ENCODE results near the gene FALEC. TPM values are rescaled to one million over a fixed set of nuclear protein-coding genes. Genes with fewer than 3 reads are reported as not detected.

FALEC gene
- total RNA-seq, 4 donors from 2014 or later = not detected

DNA sequence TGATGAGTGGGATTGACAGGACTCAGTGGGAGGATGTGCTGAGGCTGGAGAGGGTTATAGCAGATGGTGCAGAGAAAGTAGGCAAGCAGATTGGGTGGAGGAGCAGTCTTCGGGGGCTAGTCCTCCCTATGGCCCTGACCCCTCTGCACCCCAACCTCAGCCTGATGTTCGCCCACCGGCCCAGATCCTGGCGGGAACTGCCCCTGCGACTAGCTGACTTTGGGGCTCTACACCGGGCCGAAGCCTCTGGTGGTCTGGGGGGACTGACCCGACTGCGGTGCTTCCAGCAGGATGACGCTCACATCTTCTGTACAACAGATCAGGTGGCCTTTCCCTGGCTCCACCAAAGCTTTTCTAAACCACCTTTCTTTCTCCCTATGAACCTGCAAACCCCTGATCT, 17.2 kb upstream of the FALEC start:
- no peak overlapping the region for H3K4me3 ChIP-seq
- no peaks in the 10 kb centered on the region for H3K27me3 ChIP-seq
- no peak for DNase-seq (ENCODE audit: low spot score in 2 of 2)
- no peaks in the 10 kb centered on the region for H3K4me1 ChIP-seq
- H3K36me3 ChIP-seq = peaks cover 84% of the 10 kb centered on the region
- no peak overlapping the region for H3K27ac ChIP-seq
- no peaks in the 10 kb centered on the region for H3K9me3 ChIP-seq
- TF ChIP-seq, protein P1, sequence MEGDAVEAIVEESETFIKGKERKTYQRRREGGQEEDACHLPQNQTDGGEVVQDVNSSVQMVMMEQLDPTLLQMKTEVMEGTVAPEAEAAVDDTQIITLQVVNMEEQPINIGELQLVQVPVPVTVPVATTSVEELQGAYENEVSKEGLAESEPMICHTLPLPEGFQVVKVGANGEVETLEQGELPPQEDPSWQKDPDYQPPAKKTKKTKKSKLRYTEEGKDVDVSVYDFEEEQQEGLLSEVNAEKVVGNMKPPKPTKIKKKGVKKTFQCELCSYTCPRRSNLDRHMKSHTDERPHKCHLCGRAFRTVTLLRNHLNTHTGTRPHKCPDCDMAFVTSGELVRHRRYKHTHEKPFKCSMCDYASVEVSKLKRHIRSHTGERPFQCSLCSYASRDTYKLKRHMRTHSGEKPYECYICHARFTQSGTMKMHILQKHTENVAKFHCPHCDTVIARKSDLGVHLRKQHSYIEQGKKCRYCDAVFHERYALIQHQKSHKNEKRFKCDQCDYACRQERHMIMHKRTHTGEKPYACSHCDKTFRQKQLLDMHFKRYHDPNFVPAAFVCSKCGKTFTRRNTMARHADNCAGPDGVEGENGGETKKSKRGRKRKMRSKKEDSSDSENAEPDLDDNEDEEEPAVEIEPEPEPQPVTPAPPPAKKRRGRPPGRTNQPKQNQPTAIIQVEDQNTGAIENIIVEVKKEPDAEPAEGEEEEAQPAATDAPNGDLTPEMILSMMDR (IDR thresholded peaks at IDR 0.05) = no peak
- no peak for TF ChIP-seq EP300 (IDR thresholded peaks at IDR 0.05)
- TF ChIP-seq POLR2A (IDR thresholded peaks at IDR 0.05) = no peak
- TF ChIP-seq POLR2AphosphoS5 (IDR thresholded peaks at IDR 0.05) = no peak
- 97% methylated on average over 10 of the region's 10 CpGs for WGBS

DNA sequence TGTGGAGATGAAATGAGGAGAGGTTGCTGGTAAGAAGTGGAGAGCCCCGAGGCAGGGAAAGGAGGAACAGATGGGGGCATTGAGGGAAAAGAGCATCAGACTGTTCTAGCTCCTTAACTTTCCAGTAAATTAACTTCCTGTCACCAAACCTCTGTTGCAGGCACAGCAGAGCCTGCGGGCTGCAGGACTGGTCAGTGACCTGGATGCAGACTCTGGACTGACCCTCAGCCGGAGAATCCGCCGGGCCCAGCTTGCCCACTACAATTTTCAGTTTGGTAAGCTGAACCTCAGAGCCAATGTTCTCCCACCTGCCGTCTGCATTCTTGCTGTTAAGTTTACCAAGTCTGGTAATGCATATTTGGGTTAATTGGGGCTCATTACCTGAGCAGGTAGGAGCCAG, 10.1 kb upstream of the FALEC start:
- Histone ChIP-seq H3K4me1 (peaks cover 25% of the 10 kb centered on the region), H3K9me3 (no peaks in the 10 kb centered on the region), H3K27ac (no peak overlapping the region), H3K4me3 (no peak overlapping the region), H3K27me3 (no peaks in the 10 kb centered on the region), H3K36me3 (peaks cover 56% of the 10 kb centered on the region)
- 82% methylated on average over 6 of the region's 6 CpGs for WGBS
- DNase-seq (ENCODE audit: low spot score in 2 of 2) = no peak
- TF ChIP-seq, protein P1 (IDR thresholded peaks at IDR 0.05) = no peak
- TF ChIP-seq POLR2A (IDR thresholded peaks at IDR 0.05) = no peak
- no peak for TF ChIP-seq POLR2AphosphoS5 (IDR thresholded peaks at IDR 0.05)
- TF ChIP-seq EP300 (IDR thresholded peaks at IDR 0.05) = no peak

DNA sequence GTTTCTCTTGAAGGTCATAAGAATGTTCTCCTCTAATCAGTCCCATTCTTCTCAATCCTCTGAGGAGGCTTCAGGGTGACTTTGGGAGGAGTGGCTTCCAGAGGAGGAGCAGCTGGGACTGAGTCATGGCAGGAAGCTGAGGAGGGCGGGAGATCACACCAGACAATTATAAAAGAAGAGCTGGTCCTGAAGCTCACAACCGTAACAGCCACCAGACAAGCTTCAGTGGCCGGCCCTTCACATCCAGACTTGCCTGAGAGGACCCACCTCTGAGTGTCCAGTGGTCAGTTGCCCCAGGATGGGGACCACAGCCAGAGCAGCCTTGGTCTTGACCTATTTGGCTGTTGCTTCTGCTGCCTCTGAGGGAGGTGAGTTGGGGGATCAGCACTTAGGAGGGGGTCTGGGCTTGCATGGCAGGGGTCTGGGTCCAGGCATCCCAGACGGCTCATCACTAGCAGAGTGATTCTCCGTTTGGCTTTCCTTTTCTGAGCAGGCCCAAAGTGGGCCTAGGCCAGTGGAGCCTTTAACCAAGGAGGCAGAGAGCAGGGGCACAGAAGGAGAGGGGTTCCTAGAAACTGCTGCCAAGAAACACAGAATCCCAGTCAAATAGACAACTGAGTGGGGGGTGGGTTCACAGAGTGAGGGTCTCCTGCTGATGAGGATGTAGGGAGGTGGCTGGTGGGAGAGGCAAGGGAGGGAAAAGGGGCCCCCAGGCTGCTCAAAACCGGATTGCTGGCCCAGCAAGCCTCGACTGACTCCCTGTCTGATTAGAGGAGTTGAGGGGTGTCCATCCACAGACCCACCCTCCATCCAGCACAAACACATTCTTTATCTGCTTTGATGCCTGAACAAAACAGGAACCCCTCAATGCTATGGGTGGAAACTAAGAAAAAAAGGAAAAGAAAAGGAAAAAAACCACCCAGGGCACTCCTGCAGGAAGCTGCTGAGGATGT, 7.4 kb upstream of the FALEC start, which contains the start of gene ECM1:
Gene ECM1, plus strand, starts transcription at position 198 of the 953 bp plus-strand sequence. Its CDS starts 101 bp downstream, at position 299.
- peak within 1 kb of the TSS; percentile 77 for H3K27ac ChIP-seq
- TF ChIP-seq POLR2AphosphoS5 (IDR thresholded peaks at IDR 0.05) (no peak), EP300 (IDR thresholded peaks at IDR 0.05) (no peak), POLR2A (IDR thresholded peaks at IDR 0.05) (no peak)
- TF ChIP-seq, protein P1 (IDR thresholded peaks at IDR 0.05) = no peak
- WGBS = 23% methylated on average over 5 of the region's 7 CpGs
- H3K4me3 ChIP-seq = peak within 1 kb of the TSS; percentile 49
- H3K36me3 ChIP-seq = peaks cover 50% of the 10 kb centered on the region
- no peaks in the 10 kb centered on the region for H3K27me3 ChIP-seq
- peaks cover 33% of the 10 kb centered on the region for H3K4me1 ChIP-seq
- DNase-seq (ENCODE audit: low spot score in 2 of 2) = peak; percentile 76 to 82
- no peaks in the 10 kb centered on the region for H3K9me3 ChIP-seq

- 64% methylated on average over 3 of the region's 4 CpGs for WGBS
- peak overlapping the region; percentile 49 for H3K4me3 ChIP-seq
- TF ChIP-seq POLR2A (IDR thresholded peaks at IDR 0.05) = no peak
- TF ChIP-seq, protein P1 (IDR thresholded peaks at IDR 0.05) = no peak
- no peak for TF ChIP-seq EP300 (IDR thresholded peaks at IDR 0.05)
- TF ChIP-seq POLR2AphosphoS5 (IDR thresholded peaks at IDR 0.05) = no peak
- H3K4me1 ChIP-seq = peaks cover 39% of the 10 kb centered on the region
- H3K27me3 ChIP-seq = no peaks in the 10 kb centered on the region
- H3K27ac ChIP-seq = no peak overlapping the region
- DNase-seq (ENCODE audit: low spot score in 2 of 2) = no peak
- peaks cover 46% of the 10 kb centered on the region for H3K36me3 ChIP-seq
- H3K9me3 ChIP-seq = no peaks in the 10 kb centered on the region
Observed at GRCh38 chr1:150508982-150509381, 6.6 kb upstream of the FALEC start.

GRCh38 chr1:150511551-150511950, 4.0 kb upstream of the FALEC start:
- H3K4me3 ChIP-seq = no peak overlapping the region
- DNase-seq (ENCODE audit: low spot score in 2 of 2) = no peak
- TF ChIP-seq POLR2AphosphoS5 (IDR thresholded peaks at IDR 0.05) (no peak), EP300 (IDR thresholded peaks at IDR 0.05) (no peak), POLR2A (IDR thresholded peaks at IDR 0.05) (no peak)
- TF ChIP-seq, protein P1 (IDR thresholded peaks at IDR 0.05) = no peak
- H3K27ac ChIP-seq = no peak overlapping the region
- H3K9me3 ChIP-seq = no peaks in the 10 kb centered on the region
- no peaks in the 10 kb centered on the region for H3K27me3 ChIP-seq
- WGBS = 92% methylated on average over 11 of the region's 12 CpGs
- peaks cover 20% of the 10 kb centered on the region for H3K36me3 ChIP-seq
- H3K4me1 ChIP-seq = peaks cover 58% of the 10 kb centered on the region
